ENCODE measurements around the gene MED15.

Gene MED15

DNA sequence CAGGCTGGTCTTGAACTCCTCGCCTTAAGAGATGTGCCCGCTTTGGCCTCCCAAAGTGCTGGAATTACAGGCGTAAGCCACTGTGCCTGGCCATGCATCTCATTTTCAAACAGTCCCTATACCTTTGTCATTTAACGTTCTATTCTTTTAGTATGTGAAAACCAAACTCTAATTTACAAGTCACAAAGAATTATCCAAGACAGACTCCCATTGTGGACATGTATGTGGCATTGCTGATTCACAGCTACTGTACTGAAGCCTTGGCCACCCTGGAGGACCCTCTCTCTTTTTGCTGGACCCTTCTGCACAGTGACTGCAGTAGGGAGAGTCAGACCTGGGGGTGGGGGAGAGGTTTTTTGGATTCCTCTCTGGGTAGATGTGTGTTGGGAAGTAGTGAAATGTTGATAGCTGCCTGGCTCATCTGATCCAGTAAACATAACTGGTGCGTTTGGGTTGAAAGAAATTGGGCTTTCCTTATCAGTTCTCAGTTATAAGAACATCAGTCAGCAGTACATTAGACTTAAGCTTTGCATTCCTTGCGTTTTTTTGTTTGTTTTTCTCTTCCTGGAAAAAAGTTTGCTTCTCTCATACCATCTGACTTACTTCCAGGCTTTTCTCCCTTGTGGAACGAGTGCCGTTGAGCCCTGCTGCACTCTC, 65.9 kb downstream of the MED15 start:
- no peak for DNase-seq

DNA sequence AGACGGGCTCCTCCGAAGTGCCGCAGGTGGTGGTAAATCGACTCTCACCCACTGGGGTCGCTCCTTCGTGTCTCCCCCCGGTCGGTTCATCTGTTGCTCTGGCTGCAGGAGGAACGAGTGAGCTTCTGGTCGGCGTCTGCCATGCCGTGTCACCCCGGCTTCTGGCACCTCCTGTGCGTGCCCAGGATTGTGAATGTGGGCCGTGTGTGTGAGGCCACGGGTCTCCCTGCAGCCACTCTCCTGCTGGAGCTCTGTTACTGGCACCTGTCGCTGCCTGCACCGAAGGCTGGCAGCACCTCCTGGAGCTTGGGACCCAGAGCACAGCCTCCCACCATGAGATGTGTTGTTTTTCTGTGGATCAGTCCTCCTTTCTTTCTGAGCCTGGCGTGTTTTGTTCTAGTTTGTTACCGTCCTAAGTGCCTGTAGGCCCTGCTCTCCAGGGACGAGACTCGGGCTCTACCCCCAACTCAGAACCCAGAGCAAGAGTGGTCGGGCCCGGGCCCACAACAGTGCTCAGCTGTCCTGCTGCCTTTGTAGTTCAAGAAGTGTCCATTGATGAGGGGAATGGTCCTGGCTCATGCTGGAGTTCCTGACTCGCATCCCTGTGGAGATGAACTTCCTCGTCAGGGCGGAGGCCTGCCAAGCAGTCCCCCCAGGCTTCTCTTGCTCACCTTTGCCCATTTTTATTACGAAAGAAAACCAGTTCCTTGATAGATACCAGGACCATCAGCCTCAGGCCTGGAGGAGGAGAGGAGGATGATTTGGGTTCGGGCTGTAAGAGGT, 66.6 kb downstream of the MED15 start:
- no peak for DNase-seq

DNA sequence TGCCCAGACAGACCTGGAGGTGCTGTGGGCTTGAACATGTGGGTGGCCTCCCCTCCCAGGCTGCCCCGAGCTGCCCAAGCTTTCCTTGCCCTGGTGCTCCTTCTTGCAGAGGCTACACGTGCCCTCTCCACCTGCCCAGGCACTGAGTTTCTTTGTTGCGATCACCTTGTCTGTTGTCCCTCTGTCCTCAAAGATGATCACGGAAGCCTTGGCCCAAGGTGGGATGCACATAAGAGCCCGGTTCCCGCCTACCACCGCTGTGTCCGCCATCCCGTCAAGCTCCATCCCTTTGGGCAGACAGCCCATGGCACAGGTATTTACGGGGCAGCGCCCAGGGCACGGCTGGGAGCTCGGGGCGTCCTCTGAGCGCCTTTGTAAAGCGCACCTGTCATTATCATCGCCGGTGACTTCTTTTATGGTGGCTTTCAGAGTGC, 67.5 kb downstream of the MED15 start:
- no peak for DNase-seq

DNA sequence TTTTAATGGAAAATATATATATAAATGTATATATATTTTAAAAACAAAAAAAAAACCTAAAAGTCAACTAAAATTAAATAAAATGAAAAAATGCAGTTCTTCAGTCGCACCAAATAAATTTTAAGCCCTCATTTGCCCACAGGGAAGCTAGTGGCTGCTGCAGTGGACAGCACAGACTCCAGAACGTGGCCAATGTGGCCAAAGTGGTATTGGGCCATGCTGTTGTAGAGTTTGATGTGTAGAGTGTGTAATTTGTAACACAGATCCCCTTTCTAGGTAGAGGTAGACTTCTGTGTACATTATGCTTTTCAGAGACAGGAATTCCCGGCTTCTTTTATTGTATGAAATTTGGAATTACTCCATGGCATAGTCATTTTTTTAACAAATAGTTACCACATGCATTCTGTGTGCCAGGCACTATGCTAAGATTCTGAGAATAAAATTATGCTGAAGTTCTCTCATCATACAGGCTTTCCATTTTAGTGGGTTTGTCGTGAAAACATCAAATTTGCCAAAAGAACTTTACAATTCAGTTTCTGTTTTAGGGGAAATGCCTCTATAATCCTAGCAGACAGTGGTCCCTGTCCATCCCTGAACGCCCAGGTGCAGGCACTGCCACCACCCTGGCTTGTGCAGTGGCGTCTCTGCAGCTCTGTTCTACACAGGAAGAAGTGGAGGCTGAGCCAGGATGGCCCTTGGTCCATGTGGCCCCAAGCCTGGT, 68.5 kb downstream of the MED15 start:
- DNase-seq: no peak

DNA sequence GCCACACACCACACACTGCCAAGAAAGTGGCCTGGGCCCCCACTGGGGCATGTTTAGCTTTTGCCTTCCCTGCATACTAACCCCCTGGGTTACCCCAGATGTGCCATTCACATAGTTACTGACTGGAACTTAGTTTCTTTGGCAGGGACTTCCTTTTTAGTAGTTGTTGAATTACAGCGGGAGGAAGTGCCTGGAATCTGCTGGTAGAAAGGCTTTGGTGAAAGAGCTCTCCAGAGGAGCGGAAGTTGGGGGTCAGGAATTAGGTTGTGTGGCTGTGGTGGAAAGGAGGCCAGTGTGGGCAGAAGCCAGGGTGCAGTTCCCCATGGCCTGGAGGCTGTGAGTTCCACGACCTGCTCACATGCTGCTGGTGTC, 69.0 kb downstream of the MED15 start:
- no peak for DNase-seq

DNA sequence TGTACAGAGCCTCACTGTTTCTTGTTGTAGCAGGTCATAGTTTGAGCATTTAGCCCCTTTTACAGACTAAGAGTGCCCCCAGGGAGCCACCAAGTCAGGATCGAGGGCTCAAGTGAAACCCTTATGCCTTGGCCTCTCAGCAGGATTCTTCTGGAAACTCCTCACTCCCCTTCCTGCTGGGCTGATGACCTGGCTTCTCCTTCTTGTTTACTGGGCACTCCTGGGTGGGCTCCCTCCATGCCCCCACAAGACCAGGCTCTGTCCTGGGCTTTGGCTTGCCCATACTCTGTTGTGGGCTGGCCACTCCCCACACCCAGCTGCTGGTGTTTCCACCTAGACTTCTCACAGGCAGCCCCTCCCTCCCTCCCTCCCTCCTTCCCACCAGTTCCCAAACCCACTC, 69.6 kb downstream of the MED15 start:
- DNase-seq: no peak

DNA sequence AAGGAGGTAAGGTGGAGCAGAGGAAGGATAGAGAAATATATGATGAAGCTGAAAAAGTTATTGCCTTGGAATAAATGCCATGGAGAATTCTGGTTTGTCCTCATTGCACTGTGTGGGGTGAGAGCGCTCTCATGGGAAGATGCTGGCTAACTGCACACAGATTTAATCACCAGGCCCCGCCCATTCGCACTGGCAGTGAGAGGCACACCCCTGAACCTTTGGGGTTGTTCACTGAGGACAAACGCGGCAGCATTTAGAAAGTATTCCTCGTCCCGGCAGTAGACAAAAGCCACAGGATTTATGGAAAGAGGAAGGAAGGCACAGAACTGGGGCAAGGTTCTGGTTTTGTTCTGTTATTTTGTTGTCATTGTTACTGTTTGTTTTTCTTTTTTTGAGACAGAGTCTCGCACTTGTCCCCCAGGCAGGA, 70.2 kb downstream of the MED15 start:
- DNase-seq: no peak

DNA sequence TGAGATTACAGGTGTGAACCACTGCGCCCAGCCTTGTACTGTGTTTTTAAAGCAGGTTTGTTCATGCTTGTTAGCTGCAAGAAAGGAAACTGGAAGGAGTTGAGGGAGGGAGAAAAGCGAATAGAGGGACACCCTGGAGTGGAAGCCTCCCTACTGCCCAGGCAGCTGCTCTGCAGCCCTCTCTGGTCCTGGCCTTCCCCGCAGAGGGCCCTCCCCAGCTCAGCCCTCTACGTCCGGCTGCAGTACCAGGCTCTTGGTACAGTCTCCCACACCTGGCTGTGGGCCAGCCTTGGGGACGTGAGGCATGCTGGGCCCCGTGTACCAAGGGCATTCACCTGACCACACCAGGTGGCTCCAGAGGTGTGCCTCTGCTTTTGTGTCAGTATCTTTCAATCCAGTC, 70.8 kb downstream of the MED15 start:
- DNase-seq: no peak

DNA sequence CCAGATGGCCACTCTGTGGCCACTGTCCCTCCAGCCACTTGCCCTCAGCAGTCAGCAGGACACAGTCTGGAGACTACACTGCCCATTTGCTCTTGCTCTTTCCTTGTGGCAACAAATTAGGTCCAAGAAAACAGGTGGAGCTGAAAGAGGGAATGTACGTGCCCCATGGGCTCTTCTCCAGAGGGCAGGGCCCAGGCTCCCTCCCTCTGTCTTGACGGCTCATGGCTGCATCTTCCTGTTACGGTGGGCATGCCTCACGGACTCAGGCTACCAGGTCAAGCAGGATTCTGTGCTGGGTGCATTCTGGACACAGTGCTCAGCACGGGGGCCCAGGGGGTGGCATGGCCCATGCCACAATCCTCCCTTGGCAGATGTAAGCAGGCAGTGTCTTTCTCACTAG, 71.3 kb downstream of the MED15 start:
- DNase-seq: no peak

DNA sequence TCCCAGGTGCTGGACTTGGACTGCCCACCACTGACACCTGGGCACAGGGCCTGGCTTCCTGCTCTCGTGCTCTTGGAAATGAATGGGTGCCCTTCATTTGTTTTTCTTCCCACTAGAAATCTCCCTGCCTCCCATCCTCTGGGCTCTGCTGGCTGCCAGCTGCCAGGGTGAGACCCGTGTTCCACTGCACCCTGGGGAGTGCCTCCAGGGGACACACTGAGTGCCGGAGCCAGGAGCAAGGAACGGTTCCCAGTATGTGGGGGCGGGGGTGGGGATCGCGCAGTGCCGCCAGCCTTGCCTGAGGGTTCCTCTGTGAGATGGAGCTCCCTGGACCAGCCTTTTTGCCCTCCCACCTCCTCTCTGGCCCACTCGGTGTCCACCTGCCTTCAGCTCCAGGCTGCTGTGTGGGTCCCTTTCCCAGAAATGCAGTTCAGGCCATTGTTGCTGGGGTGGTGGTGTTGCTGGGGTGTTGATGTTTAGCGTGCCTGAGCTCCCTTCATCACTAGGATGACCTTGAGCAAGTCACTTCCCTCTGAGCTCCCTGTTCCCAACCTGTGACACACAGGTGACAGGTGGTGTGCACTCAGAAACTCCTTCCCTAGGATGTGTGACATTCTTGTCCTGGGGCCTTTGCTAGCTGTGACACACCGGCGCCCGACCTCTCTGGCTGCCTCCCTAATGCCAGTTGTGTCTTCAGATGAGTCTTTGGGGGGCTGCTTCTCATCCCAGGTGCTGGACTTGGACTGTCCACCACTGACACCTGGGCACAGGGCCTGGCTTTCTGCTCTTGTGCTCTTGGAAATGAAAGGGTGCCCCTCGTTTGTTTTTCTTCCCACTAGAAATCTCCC, 72.1 kb downstream of the MED15 start:
- no peak for DNase-seq

DNA sequence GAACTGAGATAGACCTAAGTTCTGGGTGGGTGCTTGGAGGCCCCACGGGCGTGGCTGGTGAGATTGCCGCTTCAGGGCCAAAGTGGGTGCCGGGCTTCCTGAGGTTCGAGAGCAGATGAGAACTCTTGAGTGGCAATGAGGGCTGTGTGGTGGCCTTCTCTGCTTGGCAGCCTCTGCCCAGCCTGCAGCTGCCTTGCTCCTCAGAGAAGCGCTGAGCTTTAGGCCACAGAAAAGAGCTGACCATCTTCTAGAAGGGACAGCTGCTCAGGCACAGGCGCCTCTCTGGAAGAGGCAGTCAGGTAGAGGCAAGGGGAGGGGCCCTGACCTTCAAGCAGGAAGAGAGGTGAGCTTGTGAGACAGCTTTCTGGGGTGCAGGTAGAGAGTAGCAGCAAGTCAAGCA, 72.8 kb downstream of the MED15 start:
- no peak for DNase-seq

DNA sequence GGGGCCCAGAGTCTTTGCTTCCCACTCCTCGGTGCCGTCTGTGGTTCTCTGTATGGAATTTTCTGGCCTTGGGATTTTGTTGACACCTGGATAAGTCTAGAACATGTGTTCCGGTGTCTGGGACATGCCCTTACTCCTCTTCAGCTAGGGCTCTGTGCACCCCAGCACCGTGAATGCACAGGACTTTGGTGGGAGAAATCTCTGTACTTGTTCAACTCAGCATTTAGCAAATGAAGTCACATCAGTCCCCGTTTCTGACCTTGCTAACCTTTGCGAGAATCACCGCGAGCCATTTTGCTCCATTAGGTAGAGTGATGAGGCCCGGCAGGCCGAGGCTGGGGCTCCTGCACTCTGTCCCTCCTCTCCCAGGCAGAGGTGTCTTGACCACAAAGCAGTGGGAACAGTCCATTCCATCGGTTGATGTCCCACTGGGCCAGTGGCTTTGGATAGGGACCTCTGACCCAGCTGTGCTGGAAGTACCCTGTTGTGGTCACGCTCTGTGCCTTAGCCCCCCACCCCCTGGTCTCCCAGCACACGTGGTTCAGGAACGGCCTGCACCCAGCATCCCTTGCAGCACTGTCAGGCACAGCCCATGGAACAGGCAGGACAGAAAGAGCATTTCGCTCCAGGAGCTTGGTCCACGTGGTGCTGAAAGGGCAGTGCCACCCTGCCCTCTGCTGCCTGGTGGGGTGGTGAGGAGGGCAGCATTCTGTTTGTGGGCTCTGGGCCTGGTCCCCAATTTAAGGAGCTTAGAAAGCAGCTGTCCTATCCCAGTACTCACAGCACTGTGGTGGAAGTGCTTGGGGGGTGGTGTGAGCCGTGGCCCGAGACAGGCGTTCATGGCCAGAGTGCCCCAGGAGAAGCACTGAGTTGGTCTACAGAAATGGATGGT, 73.4 kb downstream of the MED15 start:
- no peak for DNase-seq

DNA sequence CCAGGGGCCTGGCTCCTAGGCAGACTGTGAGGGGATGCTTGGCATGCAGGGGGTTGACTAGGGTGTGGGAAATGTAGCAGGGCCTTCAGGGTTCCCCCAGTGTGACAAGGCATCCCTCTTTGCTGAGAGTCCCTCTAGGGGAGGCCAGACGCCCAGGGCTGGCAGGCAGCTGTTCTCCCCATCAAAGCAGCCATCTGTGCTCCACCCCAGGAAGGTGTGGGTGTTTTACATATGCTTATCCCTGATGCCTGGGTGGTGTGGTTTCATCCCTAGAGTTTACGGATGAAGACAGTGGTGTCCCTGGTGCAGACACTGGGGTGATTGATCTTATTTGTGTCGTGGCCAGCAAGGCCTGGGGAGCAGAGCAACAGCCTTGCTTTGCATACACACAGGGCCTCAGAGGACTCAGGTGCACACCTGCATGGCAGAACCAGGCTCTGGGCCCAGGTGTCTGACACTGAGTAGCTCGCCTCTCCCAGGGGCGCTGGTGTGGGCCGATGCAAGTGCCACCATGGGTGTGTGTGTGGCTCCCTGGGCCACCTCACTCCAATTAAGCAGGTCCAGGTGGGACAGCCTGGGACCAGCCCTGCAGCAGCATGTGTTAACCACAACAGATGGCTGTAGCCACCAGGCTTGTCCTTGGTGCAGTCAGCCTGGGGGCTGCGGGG, 74.2 kb downstream of the MED15 start:
- no peak for DNase-seq

DNA sequence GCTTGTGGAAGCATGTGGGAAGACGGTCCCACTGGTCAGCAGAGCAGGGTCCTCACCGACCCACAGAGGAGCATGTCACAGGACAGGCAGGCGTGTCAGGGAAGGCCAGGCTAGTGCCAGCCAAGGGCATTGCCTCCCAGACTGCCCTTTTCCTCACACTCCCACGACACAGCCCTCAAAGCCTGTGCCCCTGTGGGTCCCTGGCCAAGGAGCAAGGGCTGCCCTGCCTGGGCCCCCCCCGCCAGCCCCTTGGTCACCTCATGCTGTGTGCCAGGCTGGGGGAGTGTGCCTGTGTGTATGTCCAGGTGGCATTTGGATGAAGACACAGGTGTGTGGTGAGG, 74.7 kb downstream of the MED15 start:
- DNase-seq: no peak

DNA sequence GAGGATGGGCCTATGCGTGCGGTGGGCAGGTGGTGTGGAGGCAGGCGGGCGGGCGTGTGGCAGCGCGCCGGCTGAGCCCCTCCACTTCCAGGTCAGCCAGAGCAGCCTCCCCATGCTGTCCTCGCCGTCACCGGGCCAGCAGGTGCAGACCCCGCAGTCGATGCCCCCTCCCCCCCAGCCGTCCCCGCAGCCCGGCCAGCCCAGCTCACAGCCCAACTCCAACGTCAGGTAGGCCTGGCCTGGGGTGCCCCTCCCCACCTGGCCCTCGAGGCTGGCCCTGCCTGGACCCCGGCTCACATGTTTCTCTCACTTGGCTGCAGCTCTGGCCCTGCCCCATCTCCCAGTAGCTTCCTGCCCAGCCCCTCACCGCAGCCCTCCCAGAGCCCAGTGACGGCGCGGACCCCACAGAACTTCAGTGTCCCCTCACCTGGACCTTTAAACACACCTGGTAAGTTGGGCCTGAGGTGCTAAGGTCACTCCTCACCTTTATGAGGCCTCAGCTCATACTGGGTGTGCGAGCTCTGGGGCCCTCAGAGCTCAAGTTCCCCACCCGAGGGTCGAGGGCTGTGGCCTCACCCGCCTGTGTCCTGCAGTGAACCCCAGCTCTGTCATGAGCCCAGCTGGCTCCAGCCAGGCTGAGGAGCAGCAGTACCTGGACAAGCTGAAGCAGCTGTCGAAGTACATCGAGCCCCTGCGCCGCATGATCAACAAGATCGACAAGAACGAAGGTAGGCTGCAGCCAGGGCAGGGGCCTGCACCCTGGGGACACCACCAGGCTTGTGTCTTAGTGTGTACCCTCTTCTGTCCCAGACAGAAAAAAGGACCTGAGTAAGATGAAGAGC, 75.3 kb downstream of the MED15 start:
- DNase-seq: no peak

DNA sequence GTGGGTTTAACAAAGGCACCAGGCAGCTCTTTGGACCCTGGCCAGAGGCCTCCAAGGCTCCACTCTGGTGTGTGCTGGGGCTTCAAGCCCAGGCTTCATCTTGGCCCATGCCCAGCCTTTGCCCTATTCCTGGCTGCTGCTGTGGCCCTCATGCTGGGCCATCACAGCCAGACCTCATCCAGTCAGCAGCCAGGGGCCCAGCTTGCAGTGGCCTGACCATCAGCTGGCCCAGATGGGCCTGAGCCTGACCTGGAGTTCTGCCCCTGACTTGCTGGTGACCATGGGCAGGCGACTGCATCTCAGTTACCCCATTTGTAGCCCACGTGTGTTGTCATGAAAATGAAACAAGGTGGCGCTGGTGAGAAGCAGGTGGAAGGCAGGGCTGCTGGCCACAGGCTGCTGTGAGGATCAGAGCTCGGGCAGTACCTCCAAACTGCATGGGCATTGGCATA, 76.1 kb downstream of the MED15 start:
- DNase-seq: no peak

DNA sequence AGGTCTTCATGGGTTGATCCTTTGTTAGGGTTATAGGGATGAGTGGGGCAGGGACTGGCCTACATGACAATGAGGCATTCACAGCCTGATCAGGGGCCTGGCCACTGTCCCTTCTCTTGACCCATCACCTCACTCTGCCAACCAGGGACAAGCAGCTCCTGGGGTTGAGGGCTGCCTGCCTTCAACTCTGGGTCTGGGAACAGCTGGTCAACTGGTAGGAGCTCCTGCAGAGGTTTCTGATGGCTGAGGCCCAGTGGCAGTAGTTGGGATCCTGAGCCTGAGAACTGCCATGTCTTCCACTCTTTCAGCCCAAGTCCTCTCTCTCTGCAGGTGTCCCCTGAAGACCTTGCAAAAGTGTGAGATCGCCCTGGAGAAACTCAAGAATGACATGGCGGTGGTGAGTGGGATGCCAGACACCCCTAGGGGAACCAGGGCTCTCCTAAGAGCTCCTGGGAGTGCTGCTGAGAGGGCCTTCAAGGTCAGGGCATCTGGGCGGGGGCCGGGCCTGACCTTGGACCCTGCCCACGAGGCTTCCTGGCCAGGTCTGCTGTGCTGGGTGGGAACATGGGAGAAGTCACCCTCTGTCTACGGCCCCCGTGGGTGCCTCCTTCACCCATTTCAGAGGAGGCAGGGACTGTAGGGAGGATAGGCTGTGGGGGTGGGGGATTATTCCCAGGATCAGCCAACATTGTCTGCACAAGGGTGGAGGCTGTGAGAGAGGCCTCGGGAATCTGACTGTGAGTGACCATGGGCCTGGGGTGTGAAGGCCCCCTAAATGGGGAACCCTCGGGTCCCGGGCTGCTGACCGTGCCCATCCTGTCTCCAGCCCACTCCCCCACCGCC, 76.8 kb downstream of the MED15 start:
- no peak for DNase-seq

DNA sequence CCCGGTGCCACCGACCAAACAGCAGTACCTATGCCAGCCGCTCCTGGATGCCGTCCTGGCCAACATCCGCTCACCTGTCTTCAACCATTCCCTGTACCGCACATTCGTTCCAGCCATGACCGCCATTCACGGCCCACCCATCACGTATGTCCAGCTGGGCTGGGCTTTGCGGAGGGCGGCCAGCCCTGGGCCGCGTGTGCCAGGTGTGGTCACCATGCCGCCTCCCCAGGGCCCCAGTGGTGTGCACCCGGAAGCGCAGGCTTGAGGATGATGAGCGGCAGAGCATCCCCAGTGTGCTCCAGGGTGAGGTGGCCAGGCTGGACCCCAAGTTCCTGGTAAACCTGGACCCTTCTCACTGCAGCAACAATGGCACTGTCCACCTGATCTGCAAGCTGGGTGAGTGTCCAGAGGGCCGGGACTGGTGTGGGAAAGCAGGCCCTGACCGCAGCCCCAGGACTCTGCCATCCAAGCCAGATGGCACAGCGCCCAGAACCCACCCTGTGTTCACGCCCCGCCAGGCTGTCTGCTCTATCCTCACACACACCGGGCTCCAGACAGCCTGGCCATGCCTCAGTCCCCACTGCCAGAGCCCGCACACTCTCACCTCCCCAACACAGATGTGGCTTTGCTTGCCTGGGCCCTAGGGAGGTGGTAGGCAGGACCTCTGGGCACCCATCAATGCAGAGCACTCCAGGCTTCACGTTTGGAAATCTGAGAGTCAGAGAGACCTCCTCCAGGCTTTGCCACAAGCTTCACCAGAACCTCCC, 77.6 kb downstream of the MED15 start:
- DNase-seq: no peak
